ENCODE data around the gene SUMO4.

SUMO4 gene

GRCh38 chr6:149363154-149363553 lies 36.9 kb upstream of the SUMO4 start:
- no peak for FAIRE-seq

GRCh38 chr6:149364557-149364956 lies 35.5 kb upstream of the SUMO4 start:
- TF ChIP-seq, protein P1, sequence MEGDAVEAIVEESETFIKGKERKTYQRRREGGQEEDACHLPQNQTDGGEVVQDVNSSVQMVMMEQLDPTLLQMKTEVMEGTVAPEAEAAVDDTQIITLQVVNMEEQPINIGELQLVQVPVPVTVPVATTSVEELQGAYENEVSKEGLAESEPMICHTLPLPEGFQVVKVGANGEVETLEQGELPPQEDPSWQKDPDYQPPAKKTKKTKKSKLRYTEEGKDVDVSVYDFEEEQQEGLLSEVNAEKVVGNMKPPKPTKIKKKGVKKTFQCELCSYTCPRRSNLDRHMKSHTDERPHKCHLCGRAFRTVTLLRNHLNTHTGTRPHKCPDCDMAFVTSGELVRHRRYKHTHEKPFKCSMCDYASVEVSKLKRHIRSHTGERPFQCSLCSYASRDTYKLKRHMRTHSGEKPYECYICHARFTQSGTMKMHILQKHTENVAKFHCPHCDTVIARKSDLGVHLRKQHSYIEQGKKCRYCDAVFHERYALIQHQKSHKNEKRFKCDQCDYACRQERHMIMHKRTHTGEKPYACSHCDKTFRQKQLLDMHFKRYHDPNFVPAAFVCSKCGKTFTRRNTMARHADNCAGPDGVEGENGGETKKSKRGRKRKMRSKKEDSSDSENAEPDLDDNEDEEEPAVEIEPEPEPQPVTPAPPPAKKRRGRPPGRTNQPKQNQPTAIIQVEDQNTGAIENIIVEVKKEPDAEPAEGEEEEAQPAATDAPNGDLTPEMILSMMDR (IDR thresholded peaks at IDR 0.05; ENCODE audit: insufficient read depth, missing control alignments): no peak
- no peak for FAIRE-seq
- DNase-seq (ENCODE audit: insufficient read length, low spot score): no peak

More at GRCh38 chr6:149363154-149363553, 36.9 kb upstream of the SUMO4 start:
- DNase-seq (ENCODE audit: insufficient read length, low spot score): no peak
- TF ChIP-seq, protein P1 (IDR thresholded peaks at IDR 0.05; ENCODE audit: insufficient read depth, missing control alignments): no peak

DNA sequence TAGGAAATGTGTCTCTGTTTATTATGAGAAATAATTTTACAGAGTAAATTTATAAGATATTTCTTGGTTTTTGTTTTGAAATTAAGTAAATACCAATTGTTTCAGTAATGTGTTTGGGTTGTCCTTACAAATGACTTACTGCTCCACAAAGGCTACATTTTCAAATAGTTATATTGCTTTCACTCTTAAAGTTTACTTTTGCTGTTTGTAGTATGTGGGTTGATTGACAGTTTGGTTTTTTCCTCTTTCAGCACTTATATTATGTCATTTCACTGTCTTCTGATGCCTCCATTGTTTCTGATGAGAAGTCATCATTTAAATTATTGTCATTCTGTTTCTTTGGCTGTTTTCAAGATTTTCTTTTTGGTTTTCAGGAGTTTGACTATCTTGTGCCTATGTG lies 34.9 kb upstream of the SUMO4 start:
- no peak for DNase-seq (ENCODE audit: insufficient read length, low spot score)
- FAIRE-seq: no peak

GRCh38 chr6:149366267-149366921 lies 33.7 kb upstream of the SUMO4 start:
- FAIRE-seq (peak; percentile 41), DNase-seq (ENCODE audit: insufficient read length, low spot score) (no peak)
- TF ChIP-seq, protein P1 (IDR thresholded peaks at IDR 0.05; ENCODE audit: insufficient read depth, missing control alignments): no peak

More for the DNA sequence above, 34.9 kb upstream of the SUMO4 start:
- TF ChIP-seq, protein P1 (IDR thresholded peaks at IDR 0.05; ENCODE audit: insufficient read depth, missing control alignments): no peak

DNA sequence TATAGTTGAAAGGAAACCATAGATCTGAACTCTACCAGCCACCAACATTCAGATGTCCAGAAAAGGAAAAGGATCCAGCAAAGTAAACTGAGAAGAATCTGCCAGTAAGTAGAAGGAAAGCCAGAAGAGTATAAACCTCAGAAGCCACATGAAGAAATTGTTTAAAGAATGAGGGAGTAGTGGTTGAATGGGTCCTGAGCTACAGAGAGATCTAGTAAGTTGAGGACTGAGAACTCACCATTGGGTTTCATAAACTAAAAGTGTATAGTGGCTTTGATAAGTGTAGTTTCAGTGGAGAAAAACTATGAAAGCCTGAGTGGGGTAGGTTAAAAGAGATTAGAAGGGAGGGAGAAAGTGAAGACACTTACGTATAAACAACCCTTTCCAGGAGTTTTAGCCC lies 32.0 kb upstream of the SUMO4 start:
- TF ChIP-seq, protein P1 (IDR thresholded peaks at IDR 0.05; ENCODE audit: insufficient read depth, missing control alignments): no peak
- DNase-seq (ENCODE audit: insufficient read length, low spot score) (no peak), FAIRE-seq (no peak)

DNA sequence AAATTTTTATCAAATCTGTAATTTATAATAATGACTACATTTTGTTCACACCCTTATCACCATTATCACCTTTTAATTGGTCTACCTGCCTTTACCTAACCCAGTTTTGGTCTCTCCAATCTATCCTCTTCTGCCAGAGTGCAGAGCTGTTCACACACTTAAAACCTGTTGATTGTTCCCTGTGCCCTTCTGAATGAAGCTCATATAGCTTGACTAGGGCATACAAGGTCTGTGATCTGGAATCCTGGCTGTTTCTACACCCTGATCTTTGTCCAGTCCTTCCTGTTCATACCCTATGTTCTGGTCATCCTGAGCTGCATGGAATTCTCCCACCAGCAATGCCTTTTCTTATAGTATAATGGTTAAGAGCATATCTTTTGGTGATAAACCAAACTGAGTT lies 28.9 kb upstream of the SUMO4 start:
- DNase-seq (ENCODE audit: insufficient read length, low spot score): no peak
- no peak for FAIRE-seq
- TF ChIP-seq, protein P1 (IDR thresholded peaks at IDR 0.05; ENCODE audit: insufficient read depth, missing control alignments): no peak

DNA sequence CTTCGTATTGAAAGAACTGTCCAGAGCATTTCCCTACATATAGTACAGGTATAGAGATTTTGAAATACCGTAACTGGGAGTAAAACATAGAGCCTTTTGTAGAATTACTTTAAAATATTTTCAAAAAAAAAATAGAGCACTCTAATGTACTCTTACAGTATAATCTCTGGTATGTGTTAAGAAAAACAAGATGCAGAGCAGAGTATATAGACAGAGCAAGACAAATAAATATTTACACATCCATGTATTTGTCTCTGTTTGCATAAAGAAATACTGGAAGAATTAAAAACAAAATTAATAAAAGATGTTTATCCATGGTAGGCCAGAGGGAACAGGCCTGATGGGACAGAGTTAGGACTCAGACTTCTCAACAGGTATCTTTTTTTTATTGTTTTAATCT lies 28.0 kb upstream of the SUMO4 start:
- DNase-seq (ENCODE audit: insufficient read length, low spot score) (no peak), FAIRE-seq (no peak)
- TF ChIP-seq, protein P1 (IDR thresholded peaks at IDR 0.05; ENCODE audit: insufficient read depth, missing control alignments): no peak
